Sigmoid colon (tissue), 7 donors: ENCODE measurements around the gene SDHAF1. TPM values are rescaled to one million over a fixed set of nuclear protein-coding genes. Genes with fewer than 3 reads are reported as not detected.

Experiments used
- DNase-seq: peaks from one replicate; pipeline ENCODE4 v3.0.0-alpha.2; 2019
- H3K27ac ChIP-seq, 4 donors: fragments of 200-600 bp; sonication (generic); one replicate each; pipeline ENCODE4 v1.5.1; 2016 to 2019; ENCODE audit warnings: mild to moderate bottlenecking in 1 of 4
- H3K27me3 ChIP-seq, 3 donors: fragments of 200-600 bp; sonication (generic); one replicate each; pipeline ENCODE4 v1.5.1; 2019; ENCODE audit warnings: mild to moderate bottlenecking in 1 of 3
- H3K36me3 ChIP-seq, 4 donors: fragments of 200-600 bp; sonication (generic); one replicate each; pipeline ENCODE4 v1.5.1; 2016 to 2019
- H3K4me1 ChIP-seq, 4 donors: fragments of 200-600 bp; sonication (generic); one replicate each; pipeline ENCODE4 v1.5.1; 2017 to 2019
- H3K4me3 ChIP-seq, 4 donors: fragments of 200-600 bp; sonication (generic); one replicate each; pipeline ENCODE4 v1.5.1; 2017 to 2019; ENCODE audit warnings: mild to moderate bottlenecking in 2 of 4, moderate library complexity in 1 of 4
- H3K9me3 ChIP-seq, 4 donors: fragments of 200-600 bp in 3 of 4; sonication (generic) in 3 of 4; one replicate each; pipeline versions ENCODE4 v1.5.1 to v1.6.1; 2013 to 2019
- CTCF ChIP-seq, 4 experiments: fragments of 450-650 bp in 3 of 4; fragments of 200-600 bp in 1 of 4; IDR thresholded peaks; one replicate each; pipeline ENCODE4 v1.5.1; 2016 to 2019; ENCODE audit warnings: antibody characterized with exemption in 4 of 4, mild to moderate bottlenecking in 3 of 4, moderate library complexity in 2 of 4
- EP300 ChIP-seq, 4 donors: sonication (generic); formaldehyde crosslinking; IDR thresholded peaks; one replicate each; pipeline ENCODE4 v1.6.1; 2017; ENCODE audit warnings: antibody characterized with exemption in 4 of 4
- POLR2A ChIP-seq, 2 donors: fragments of 450-650 bp; IDR thresholded peaks; one replicate each; pipeline ENCODE4 v1.6.1; 2016; ENCODE audit warnings: antibody characterized with exemption in 2 of 2, mild to moderate bottlenecking in 2 of 2, moderate library complexity in 2 of 2
- POLR2AphosphoS5 ChIP-seq, 4 donors: sonication (generic); formaldehyde crosslinking; IDR thresholded peaks; one replicate each; pipeline ENCODE4 v1.6.1; 2017; ENCODE audit warnings: antibody characterized with exemption in 4 of 4
- WGBS, 2 donors: extraction: QIAGEN DNeasy Blood & Tissue Kit; methylation state at CpG; one replicate each; pipeline ENCODE4 v1.1.7; 2013; 5-methylcytosine and 5-hydroxymethylcytosine counted together
- intact Hi-C: fragments of 100-400 bp; cut with DNase I; formaldehyde crosslinking; loops from one replicate; pipeline ENCODE4 v1.15.1; 2023
- polyA plus RNA-seq, 3 donors: library from polyadenylated mRNA; stranded (reverse); fragments of 200-250 nt; gene quantifications; one replicate each; pipeline ENCODE4 v1.2.3, GENCODE V29; 2013
- total RNA-seq, 4 donors: library from RNA; depleted of rRNA; stranded (reverse); fragments of >200 nt; gene quantifications; one replicate each; pipeline ENCODE4 v1.1.0, GENCODE V29; 2016
- donor health status: healthy with polysubstance abuse.
- donor health status: Bipolar disorder and iron deficiency.
- donor health status: healthy.

Gene SDHAF1
- total and polyA plus RNA-seq, 7 donors = 19.2 to 135 (median 56.2) TPM

DNA sequence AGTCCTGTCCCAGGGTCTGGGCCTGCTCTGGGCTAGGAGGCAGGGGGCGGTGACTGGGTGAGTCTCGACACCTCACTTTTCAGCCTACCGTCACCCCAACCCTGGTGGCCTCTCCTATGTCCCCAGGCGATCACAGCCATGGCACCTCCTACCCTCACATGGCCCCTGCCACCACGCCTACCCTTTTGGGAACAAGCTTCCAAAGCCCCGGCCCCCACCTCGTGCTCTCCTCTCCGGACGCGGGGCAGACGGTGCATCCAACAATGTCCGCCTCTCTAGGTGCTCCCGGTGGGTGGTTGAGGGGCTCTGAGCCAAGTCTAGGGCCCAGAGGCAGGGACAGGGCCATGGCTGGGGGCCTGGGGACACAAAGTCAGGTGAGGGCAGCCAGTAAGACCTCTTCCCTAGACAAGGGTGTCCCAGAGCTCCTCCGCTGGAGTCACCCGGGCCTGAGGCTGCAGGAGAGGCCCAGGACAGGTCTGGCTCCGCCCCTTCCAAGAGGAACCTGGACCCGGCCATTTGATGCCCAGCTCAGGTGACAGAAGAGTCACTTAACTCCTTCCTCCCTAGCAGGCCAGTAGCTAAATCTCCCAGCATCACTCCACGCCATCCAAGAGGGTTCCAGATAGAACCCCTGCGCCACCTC is 13.5 kb downstream of the SDHAF1 start, which contains the start of gene SYNE4:
Gene SYNE4, minus strand, starts transcription at position 478 of the 643 bp plus-strand sequence. Its CDS starts 132 bp downstream, at position 346.
- intact Hi-C loops = no loop called here
- Histone ChIP-seq H3K9me3 (no peaks in the 10 kb centered on the region), H3K36me3 (peaks cover 0 to 5% (median 0%) of the 10 kb centered on the region in 4 donors), H3K4me1 (peaks cover 0 to 27% (median 23%) of the 10 kb centered on the region in 4 donors), H3K27ac (peak within 1 kb of the TSS; percentile 75 to 81 (median 79)), H3K4me3 (peak within 1 kb of the TSS; percentile 29 to 48 (median 44)), H3K27me3 (no peaks in the 10 kb centered on the region)
- TF ChIP-seq EP300 (IDR thresholded peaks at IDR 0.05) (no peak), POLR2AphosphoS5 (IDR thresholded peaks at IDR 0.05) (no peak), CTCF (IDR thresholded peaks at IDR 0.05) (no peak), POLR2A (IDR thresholded peaks at IDR 0.05) (no peak)
- peak; percentile 72 for DNase-seq
- 31 to 58% methylated on average over 19 of the region's 19 CpGs for WGBS, 2 donors

GRCh38 chr19:36009220-36009619 is 14.2 kb downstream of the SDHAF1 start:
- Histone ChIP-seq H3K4me3 (peak overlapping the region; percentile 29 to 48 (median 44)), H3K27me3 (no peaks in the 10 kb centered on the region), H3K27ac (peak overlapping the region; percentile 75 to 81 (median 79)), H3K4me1 (peaks cover 0 to 30% (median 26%) of the 10 kb centered on the region in 4 donors), H3K36me3 (no peaks in the 10 kb centered on the region), H3K9me3 (no peaks in the 10 kb centered on the region)
- intact Hi-C loops = no loop called here
- TF ChIP-seq POLR2AphosphoS5 (IDR thresholded peaks at IDR 0.05) (peak; percentile 62 to 81 (median 70)), EP300 (IDR thresholded peaks at IDR 0.05) (no peak)
- 1 to 2% methylated on average over 50 of the region's 50 CpGs for WGBS, 2 donors
- peak; percentile 90 for DNase-seq

DNA sequence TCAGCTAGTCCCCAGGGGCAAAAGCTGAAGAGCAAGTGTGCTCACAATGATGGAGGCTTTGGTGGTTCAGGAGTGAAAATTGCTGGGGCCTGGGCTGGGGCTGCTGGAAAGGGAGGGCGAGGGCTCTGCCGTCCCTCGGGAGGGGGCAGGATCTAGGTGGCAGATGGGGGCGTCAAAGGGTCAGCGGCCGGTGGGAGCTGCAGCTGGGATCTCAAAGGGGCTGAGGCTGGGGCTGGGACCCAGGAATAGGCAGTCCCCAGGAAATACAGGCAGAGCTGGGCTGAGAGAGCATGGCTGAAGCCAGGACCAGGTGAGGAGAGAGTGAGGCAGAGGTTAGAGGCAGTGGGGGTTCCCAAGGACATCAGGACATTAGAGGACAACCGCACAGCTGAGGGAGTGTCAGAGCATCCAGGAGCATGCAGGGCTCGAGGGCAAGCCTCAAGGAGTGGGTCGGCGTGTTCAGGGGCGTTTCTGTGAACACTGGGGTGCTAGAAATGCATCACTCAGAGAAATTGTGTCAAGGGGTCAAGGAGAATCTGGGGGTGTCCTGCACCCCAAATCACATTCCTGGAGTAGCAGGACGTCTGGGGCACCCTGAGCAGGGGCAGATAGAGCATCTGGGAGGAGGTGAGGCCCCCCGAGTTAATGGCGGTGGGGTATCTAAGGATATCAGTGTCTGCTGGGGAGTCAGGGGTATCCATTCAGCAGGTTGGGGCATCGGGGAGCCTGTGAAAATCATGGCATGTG is 14.8 kb downstream of the SDHAF1 start:
- Histone ChIP-seq H3K9me3 (no peaks in the 10 kb centered on the region), H3K4me1 (peaks cover 0 to 35% (median 30%) of the 10 kb centered on the region in 4 donors), H3K27ac (peak overlapping the region; percentile 75 to 81 (median 79)), H3K4me3 (peak overlapping the region; percentile 29 to 48 (median 44)), H3K36me3 (no peaks in the 10 kb centered on the region), H3K27me3 (no peaks in the 10 kb centered on the region)
- intact Hi-C loops = loop anchor here (5.0 kb wide), 1 partner anchor 42 kb away; the partner anchor contains the start of genes THAP8 and WDR62
- 58 to 65% methylated on average over 15 of the region's 15 CpGs for WGBS, 2 donors
- TF ChIP-seq EP300 (IDR thresholded peaks at IDR 0.05) (no peak), POLR2AphosphoS5 (IDR thresholded peaks at IDR 0.05) (no peak), CTCF (IDR thresholded peaks at IDR 0.05) (no peak), POLR2A (IDR thresholded peaks at IDR 0.05) (no peak)
- DNase-seq = no peak

DNA sequence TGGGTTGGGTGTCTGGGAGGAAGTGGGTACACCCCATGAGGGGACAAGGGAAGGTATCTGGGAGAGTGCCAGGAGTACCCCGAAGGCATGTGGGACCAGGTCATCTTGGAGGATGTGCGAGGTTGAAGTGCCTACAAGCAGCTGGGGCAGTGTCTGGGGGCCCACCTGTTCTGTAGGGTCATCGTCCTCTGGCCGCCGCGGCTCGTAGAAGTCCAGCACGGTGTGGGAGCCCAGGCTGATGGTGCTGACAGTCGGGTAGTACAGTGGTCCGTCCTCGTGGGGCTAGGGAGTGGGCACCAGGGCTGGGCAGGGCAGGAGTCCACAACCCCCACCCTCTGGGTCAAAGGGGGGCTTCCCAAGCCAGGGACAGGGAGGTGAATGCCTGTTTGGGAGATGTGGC is 15.4 kb downstream of the SDHAF1 start:
- Histone ChIP-seq H3K27me3 (no peaks in the 10 kb centered on the region), H3K4me3 (no peak overlapping the region), H3K27ac (peak overlapping the region in 1 of 4 donors; percentile 79), H3K4me1 (peaks cover 0 to 35% (median 31%) of the 10 kb centered on the region in 4 donors), H3K36me3 (no peaks in the 10 kb centered on the region), H3K9me3 (no peaks in the 10 kb centered on the region)
- intact Hi-C loops = loop anchor here (5.0 kb wide), 1 partner anchor 42 kb away; the partner anchor contains the start of genes THAP8 and WDR62
- 96 to 97% methylated on average over 11 of the region's 11 CpGs for WGBS, 2 donors
- DNase-seq = no peak
- TF ChIP-seq EP300 (IDR thresholded peaks at IDR 0.05) (no peak), POLR2AphosphoS5 (IDR thresholded peaks at IDR 0.05) (no peak), POLR2A (IDR thresholded peaks at IDR 0.05) (no peak), CTCF (IDR thresholded peaks at IDR 0.05) (no peak)
